Measurements from ENCODE around the gene LURAP1L. TPM values are rescaled to one million over a fixed set of nuclear protein-coding genes. Genes with fewer than 3 reads are reported as not detected.

Gene LURAP1L
- total and polyA plus RNA-seq, 9 of the 15 experiments (the other 6 are each of a cell fraction or from before 2014, with no cell fraction given): 0.06 to 0.28 (median 0.07) TPM; not detected in 4

- WGBS (ENCODE audit: insufficient coverage, low coverage, missing lambda C conversion rate): 0% methylated on average over 4 of the region's 6 CpGs
- ChIA-PET POLR2A (no interaction called here), CTCF (ENCODE audit: low intra/inter-chr PET ratio) (no interaction called here)
- Histone ChIP-seq H3K9me3 (replicated peaks; ENCODE audit: control insufficient read depth, insufficient read depth, low read depth, low read length) (no peaks in the 10 kb centered on the region), H3K9ac (ENCODE audit: insufficient read depth in 1 of 2, low read depth in 2 of 2, low read length in 2 of 2) (no peak overlapping the region; a peak in 1 of 4 replicates), H3K4me1 (replicated peaks in 1 of 2; ENCODE audit: control insufficient read depth in 2 of 2, insufficient read depth in 2 of 2, low read length in 2 of 2) (0 out of 5 replicates have a peak, but pooled peaks cover 0 to 2% of the 10 kb centered on the region in 2 experiments), H3K9me1 (ENCODE audit: control insufficient read depth, insufficient read depth, low read length) (no peaks in the 10 kb centered on the region), H3K36me3 (ENCODE audit: control insufficient read depth, insufficient read depth, low read length) (no peaks in the 10 kb centered on the region), H3K4me3 (no peak overlapping the region), H4K20me1 (replicated peaks; ENCODE audit: control insufficient read depth, insufficient read depth, low read length) (no peaks in the 10 kb centered on the region), H3K27ac (ENCODE audit: extremely low read depth, low read depth, low read length) (peak overlapping the region; percentile 68; the same call in 2 of the 3 replicates), H3K27me3 (ENCODE audit: control insufficient read depth in 2 of 2, insufficient read depth in 2 of 2, low read length in 2 of 2) (no peaks in the 10 kb centered on the region), H3K79me2 (ENCODE audit: control insufficient read depth, insufficient read depth, low read length) (no peaks in the 10 kb centered on the region), H3K4me2 (ENCODE audit: insufficient read depth, low read length) (no peak overlapping the region), H2AFZ (ENCODE audit: low read depth, low read length) (peak overlapping the region; percentile 40; the same call in 1 of the 2 replicates)
- DNase-seq (ENCODE audit: extremely low read depth in 1 of 4, low spot score in 3 of 4): peak in 1 of 4 experiments; percentile 48
- peak; percentile 75 for ATAC-seq
- BruUV-seq (replicated peaks): no TSS peak
- intact Hi-C loops (cut with micrococcal nuclease) (no loop called here), in situ Hi-C loops (cut with MboI) (no loop called here)
- no peak for FAIRE-seq
- no peak for TF ChIP-seq MNT (conservative IDR thresholded peaks at IDR 0.05)
- TF ChIP-seq KDM5B (IDR thresholded peaks at IDR 0.05; ENCODE audit: insufficient replicate concordance, low read depth, low read length): no peak
- peak; percentile 25; the same call in 1 of the 2 replicates for TF ChIP-seq JUN (IDR thresholded peaks at IDR 0.05; ENCODE audit: borderline replicate concordance, low read depth, low read length)
- no peak for TF ChIP-seq JUN (CRISPR knock-in tag; IDR thresholded peaks at IDR 0.05; ENCODE audit: borderline replicate concordance)
- peak; percentile 69 for TF ChIP-seq NFE2 (IDR thresholded peaks at IDR 0.05; ENCODE audit: low read depth)
- TF ChIP-seq, protein P1, sequence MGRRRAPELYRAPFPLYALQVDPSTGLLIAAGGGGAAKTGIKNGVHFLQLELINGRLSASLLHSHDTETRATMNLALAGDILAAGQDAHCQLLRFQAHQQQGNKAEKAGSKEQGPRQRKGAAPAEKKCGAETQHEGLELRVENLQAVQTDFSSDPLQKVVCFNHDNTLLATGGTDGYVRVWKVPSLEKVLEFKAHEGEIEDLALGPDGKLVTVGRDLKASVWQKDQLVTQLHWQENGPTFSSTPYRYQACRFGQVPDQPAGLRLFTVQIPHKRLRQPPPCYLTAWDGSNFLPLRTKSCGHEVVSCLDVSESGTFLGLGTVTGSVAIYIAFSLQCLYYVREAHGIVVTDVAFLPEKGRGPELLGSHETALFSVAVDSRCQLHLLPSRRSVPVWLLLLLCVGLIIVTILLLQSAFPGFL (CRISPR knock-in tag; IDR thresholded peaks at IDR 0.05): no peak
- TF ChIP-seq NR2C2 (CRISPR knock-in tag; IDR thresholded peaks at IDR 0.05): no peak
- TF ChIP-seq NR2C2 (tag; IDR thresholded peaks at IDR 0.05): peak; percentile 21; the same call in 1 of the 2 replicates
- peak; percentile 53; the same call in 1 of the 2 replicates for TF ChIP-seq JUND (IDR thresholded peaks at IDR 0.05; ENCODE audit: borderline replicate concordance, low read depth, low read length)
- peak; percentile 56; the same call in 1 of the 3 replicates for TF ChIP-seq JUND (tag; IDR thresholded peaks at IDR 0.05; ENCODE audit: borderline replicate concordance, low read depth, low read length)
- TF ChIP-seq TBP (optimal IDR thresholded peaks at IDR 0.05; ENCODE audit: low read depth, low read length): peak; percentile 12
- no peak for TF ChIP-seq NFE2L1 (tag; IDR thresholded peaks at IDR 0.05; ENCODE audit: borderline replicate concordance, low read depth)
- peak in 1 of 2 experiments; percentile 48; a peak in 1 of 4 replicates for TF ChIP-seq FOXA3 (CRISPR knock-in tag; conservative IDR thresholded peaks at IDR 0.05 in 1 of 2, IDR thresholded peaks at IDR 0.05 in 1 of 2)
- TF ChIP-seq MTA2 (IDR thresholded peaks at IDR 0.05; ENCODE audit: low read depth): no peak
- TF ChIP-seq E2F3 (CRISPR knock-in tag; IDR thresholded peaks at IDR 0.05): no peak
Observed at GRCh38 chr9:12784461-12785259, 9.8 kb downstream of the LURAP1L start.
